T-helper 2 cell treated with Interferon-gamma antibody and Interleukin-4, amounts not matched to agents 5 μg/mL and 100 μg/mL, for 36 hours (primary cell): ENCODE data around the gene NPHS1.

ENCODE experiments used
- DNase-seq: peaks from one replicate; pipeline ENCODE4 v3.0.0; 2021; ENCODE audit warnings: low spot score
- H3K27ac Mint-ChIP-seq: one replicate; pipeline ENCODE4 v1.8.0; 2021; ENCODE audit warnings: mild to moderate bottlenecking, mixed read lengths
- H3K27me3 Mint-ChIP-seq: one replicate; pipeline ENCODE4 v1.8.0; 2021; ENCODE audit warnings: low read depth, mixed read lengths
- H3K36me3 Mint-ChIP-seq: one replicate; pipeline ENCODE4 v1.8.0; 2021; ENCODE audit warnings: low read depth, mixed read lengths
- H3K4me1 Mint-ChIP-seq: one replicate; pipeline ENCODE4 v1.8.0; 2021; ENCODE audit warnings: low read depth, mixed read lengths
- H3K4me3 Mint-ChIP-seq: one replicate; pipeline ENCODE4 v1.8.0; 2022; ENCODE audit warnings: mild to moderate bottlenecking, moderate library complexity, mixed read lengths
- H3K9me3 Mint-ChIP-seq: one replicate; pipeline ENCODE4 v1.8.0; 2021; ENCODE audit warnings: mixed read lengths

Gene NPHS1

DNA sequence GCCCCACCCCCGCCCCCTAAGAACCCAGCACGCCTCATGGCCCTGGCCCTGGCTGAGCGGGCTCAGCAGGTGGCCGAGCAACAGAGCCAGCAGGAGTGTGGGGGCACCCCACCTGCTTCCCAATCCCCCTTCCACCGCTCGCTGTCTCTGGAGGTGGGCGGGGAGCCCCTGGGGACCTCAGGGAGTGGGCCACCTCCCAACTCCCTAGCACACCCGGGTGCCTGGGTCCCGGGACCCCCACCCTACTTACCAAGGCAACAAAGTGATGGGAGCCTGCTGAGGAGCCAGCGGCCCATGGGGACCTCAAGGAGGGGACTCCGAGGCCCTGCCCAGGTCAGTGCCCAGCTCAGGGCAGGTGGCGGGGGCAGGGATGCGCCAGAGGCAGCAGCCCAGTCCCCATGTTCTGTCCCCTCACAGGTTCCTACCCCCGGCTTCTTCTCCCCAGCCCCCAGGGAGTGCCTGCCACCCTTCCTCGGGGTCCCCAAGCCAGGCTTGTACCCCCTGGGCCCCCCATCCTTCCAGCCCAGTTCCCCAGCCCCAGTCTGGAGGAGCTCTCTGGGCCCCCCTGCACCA lies 65.0 kb downstream of the NPHS1 start:
- H3K36me3 Mint-ChIP-seq = peaks cover 8% of the 10 kb centered on the region

DNA sequence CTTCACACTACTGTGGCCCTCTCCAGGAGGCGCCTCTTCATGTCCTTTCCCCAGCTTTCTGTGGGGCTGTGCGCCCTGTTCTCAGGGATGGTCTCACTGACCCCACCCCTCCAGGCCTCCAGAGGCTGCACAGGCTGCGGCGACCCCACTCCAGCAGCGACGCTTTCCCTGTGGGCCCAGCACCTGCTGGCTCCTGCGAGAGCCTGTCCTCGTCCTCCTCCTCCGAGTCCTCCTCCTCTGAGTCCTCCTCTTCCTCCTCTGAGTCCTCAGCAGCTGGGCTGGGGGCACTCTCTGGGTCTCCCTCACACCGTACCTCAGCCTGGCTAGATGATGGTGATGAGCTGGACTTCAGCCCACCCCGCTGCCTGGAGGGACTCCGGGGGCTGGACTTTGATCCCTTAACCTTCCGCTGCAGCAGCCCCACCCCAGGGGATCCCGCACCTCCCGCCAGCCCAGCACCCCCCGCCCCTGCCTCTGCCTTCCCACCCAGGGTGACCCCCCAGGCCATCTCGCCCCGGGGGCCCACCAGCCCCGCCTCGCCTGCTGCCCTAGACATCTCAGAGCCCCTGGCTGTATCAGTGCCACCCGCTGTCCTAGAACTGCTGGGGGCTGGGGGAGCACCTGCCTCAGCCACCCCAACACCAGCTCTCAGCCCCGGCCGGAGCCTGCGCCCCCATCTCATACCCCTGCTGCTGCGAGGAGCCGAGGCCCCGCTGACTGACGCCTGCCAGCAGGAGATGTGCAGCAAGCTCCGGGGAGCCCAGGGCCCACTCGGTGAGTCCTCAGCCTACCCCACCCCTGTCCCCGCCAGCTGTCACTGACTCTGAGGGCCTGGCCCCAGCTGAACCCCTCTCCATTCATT lies 65.8 kb downstream of the NPHS1 start:
- Mint-ChIP-seq H3K36me3 (peaks cover 8% of the 10 kb centered on the region), H3K9me3 (no peaks in the 10 kb centered on the region), H3K27ac (no peak overlapping the region), H3K4me1 (peaks cover 1% of the 10 kb centered on the region), H3K4me3 (no peak overlapping the region), H3K27me3 (no peaks in the 10 kb centered on the region)
- no peak for DNase-seq

More for the DNA sequence above, 65.0 kb downstream of the NPHS1 start:
- no peak overlapping the region for H3K4me3 Mint-ChIP-seq
- no peak overlapping the region for H3K27ac Mint-ChIP-seq
- no peaks in the 10 kb centered on the region for H3K9me3 Mint-ChIP-seq
- DNase-seq = no peak
- no peaks in the 10 kb centered on the region for H3K27me3 Mint-ChIP-seq
- H3K4me1 Mint-ChIP-seq = peaks cover 1% of the 10 kb centered on the region

DNA sequence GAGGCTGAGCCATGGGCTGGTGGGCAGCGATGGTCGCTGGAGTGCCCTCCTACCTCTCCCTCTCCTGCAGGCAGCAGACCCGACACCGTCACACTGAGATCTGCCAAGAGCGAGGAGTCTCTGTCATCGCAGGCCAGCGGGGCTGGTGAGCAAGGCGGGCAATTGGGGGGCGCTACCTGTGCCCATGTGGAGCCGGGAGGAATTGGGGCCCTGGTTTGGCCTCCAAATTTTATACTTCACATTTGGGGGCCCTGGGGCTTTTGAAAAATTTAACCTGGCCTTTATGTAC lies 67.0 kb downstream of the NPHS1 start:
- no peaks in the 10 kb centered on the region for H3K9me3 Mint-ChIP-seq
- H3K4me1 Mint-ChIP-seq = peaks cover 1% of the 10 kb centered on the region
- H3K27me3 Mint-ChIP-seq = no peaks in the 10 kb centered on the region
- peaks cover 10% of the 10 kb centered on the region for H3K36me3 Mint-ChIP-seq
- no peak for DNase-seq
- no peak overlapping the region for H3K27ac Mint-ChIP-seq
- no peak overlapping the region for H3K4me3 Mint-ChIP-seq

DNA sequence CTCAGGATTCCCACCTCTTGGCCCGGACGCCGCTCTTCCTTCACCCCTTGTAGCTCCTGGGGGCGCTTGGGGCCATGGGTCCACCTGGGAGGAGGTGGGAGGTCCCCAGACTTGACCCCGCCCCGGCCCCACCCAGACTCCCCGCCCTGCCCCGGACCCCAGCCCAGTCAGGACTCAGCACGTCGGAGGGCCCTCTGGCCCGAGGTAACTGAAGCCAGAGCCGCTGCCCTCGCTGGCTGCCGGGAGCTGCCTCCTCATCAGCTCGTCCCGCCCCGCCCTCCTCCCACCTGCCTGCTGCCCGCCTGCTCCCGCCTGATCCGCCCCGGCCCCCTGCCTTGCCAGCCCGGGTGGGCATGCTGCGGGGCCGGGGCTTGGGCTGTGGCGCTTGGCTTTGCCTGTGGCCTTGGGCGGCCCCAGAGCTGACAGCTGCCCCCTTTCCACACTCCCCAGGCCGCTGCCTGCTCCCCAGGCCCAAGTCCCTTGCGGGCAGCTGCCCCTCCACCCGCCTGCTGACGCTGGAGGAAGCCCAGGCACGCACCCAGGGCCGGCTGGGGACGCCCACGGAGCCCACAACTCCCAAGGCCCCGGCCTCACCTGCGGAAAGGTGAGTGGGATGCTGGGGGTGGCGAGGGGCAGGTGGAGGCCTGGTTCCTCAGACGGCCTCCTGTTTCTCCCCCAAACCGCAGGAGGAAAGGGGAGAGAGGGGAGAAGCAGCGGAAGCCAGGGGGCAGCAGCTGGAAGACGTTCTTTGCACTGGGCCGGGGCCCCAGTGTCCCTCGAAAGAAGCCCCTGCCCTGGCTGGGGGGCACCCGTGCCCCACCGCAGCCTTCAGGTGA lies 67.6 kb downstream of the NPHS1 start:
- Mint-ChIP-seq H3K4me1 (peaks cover 1% of the 10 kb centered on the region), H3K36me3 (peaks cover 10% of the 10 kb centered on the region), H3K9me3 (no peaks in the 10 kb centered on the region), H3K4me3 (no peak overlapping the region), H3K27ac (no peak overlapping the region), H3K27me3 (no peaks in the 10 kb centered on the region)
- DNase-seq = no peak

DNA sequence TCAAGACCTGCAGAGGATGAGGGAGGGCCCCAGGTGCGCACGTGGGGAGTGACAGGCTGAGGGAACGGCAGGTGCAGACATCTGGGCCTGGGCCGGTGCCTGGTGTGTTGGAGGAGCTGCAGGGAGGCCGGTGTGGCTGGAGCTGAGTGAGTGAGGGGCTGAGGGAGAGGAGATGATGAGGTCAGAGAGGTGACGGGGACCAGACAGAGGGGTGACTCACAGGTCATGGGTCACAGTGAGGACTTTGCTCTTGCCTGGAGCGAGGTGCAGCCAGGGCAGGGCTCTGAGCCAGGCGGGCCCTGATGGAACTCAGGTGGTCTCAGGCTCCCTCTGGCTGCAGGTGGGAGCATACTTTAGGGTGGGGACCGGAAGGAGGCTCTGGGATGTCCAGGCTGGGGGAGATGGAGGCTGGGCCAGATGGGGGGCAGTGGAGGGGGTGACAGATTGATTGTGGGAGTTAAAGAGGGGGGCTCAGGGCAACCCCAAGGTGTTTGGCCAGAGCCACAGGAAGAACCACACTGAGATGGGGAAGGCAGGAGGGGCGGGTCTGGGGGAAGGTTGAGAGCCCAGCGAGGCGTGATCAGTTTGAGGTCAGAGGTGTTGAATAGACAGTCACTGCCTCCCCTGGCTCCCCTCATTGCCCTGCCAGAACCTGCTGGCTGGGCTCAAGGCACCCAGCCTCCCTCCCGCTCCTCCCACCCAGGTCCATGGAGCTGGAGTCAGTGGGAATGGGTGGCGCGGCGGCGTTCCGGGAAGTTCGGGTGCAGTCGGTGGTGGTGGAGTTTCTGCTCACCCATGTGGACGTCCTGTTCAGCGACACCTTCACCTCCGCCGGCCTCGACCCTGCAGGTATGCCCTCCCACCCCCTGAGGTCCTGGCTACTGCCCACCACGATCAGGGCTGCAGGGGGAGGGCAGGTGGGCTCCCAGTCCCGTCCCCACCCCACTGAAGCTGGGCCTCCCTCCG lies 68.6 kb downstream of the NPHS1 start:
- Mint-ChIP-seq H3K27ac (no peak overlapping the region), H3K27me3 (no peaks in the 10 kb centered on the region)
- no peak for DNase-seq

DNA sequence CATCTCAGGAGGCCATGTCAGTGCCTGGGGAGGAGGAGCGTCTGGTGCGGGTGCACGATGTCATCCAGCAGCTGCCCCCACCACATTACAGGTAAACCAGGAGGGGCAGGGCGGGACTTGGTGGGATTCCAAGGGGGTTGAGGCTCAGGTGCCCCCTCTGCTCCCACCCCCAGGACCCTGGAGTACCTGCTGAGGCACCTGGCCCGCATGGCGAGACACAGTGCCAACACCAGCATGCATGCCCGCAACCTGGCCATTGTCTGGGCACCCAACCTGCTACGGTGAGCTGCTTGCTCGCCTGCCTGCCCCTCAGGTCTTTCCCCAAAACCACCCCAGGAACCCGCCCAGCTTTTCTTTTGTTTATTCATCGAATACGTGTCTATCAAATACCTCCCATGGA lies 69.7 kb downstream of the NPHS1 start:
- Mint-ChIP-seq H3K36me3 (peaks cover 20% of the 10 kb centered on the region), H3K4me3 (no peak overlapping the region), H3K4me1 (peaks cover 1% of the 10 kb centered on the region), H3K27ac (no peak overlapping the region), H3K9me3 (no peaks in the 10 kb centered on the region), H3K27me3 (no peaks in the 10 kb centered on the region)
- DNase-seq = no peak

More for the DNA sequence above, 68.6 kb downstream of the NPHS1 start:
- Mint-ChIP-seq H3K36me3 (peaks cover 16% of the 10 kb centered on the region), H3K4me1 (peaks cover 1% of the 10 kb centered on the region), H3K9me3 (no peaks in the 10 kb centered on the region), H3K4me3 (no peak overlapping the region)

DNA sequence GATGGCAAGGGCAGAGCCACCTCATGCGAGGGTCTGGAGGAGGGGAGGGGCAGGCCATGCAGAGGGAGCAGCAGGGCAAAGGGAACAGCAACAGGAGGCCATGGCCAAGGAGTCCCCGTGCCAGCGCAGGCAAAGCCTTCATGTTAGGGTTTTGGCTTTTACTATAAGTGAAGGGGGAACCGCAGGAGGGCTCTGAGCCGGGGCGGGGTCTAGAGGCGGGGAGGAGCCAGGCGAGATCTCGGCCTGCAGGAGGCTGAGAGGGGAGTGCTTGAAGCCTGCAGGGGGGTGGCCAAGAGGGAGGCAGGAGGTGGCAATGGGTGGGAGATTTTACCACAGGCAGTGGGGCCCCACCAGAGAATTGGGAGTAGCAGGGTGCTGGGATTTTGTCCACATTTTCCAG lies 70.7 kb downstream of the NPHS1 start:
- no peaks in the 10 kb centered on the region for H3K27me3 Mint-ChIP-seq
- H3K27ac Mint-ChIP-seq = no peak overlapping the region
- H3K9me3 Mint-ChIP-seq = no peaks in the 10 kb centered on the region
- H3K4me1 Mint-ChIP-seq = peaks cover 5% of the 10 kb centered on the region
- H3K4me3 Mint-ChIP-seq = no peak overlapping the region
- peaks cover 24% of the 10 kb centered on the region for H3K36me3 Mint-ChIP-seq
- no peak for DNase-seq

DNA sequence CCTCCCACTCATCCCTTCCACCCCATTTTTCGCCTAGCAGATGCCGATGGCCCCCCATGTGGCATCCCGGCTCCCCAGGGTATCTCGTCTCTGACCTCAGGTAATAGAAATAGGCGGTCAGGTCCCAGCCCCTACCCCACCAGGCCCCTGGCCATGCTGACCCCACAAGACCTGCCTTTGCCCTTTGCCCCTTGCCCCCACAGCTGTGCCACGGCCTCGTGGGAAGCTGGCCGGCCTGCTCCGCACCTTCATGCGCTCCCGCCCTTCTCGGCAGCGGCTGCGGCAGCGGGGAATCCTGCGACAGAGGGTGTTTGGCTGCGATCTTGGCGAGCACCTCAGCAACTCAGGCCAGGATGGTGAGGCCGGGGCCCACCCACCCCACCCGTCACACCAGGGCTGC lies 71.6 kb downstream of the NPHS1 start:
- Mint-ChIP-seq H3K9me3 (no peaks in the 10 kb centered on the region), H3K27me3 (no peaks in the 10 kb centered on the region), H3K4me1 (peaks cover 12% of the 10 kb centered on the region), H3K27ac (no peak overlapping the region), H3K36me3 (peaks cover 24% of the 10 kb centered on the region), H3K4me3 (no peak overlapping the region)
- DNase-seq = no peak

DNA sequence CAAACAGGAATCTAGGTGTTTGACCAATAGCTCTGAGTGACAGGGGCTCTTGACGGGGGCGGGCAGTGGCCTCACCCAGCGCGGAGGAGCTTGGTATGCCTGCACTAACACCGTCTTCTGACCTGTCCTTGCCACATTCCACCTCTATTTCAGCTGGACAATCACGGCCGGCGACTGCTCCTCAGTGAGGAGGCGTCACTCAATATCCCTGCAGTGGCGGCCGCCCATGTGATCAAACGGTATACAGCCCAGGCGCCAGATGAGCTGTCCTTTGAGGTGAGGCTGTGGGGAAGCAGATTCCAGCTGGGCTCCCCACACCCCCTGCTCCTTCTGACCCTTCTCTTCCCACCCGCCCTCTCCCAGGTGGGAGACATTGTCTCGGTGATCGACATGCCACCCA lies 72.2 kb downstream of the NPHS1 start:
- Mint-ChIP-seq H3K4me1 (peaks cover 12% of the 10 kb centered on the region), H3K27ac (no peak overlapping the region), H3K9me3 (no peaks in the 10 kb centered on the region), H3K36me3 (peaks cover 24% of the 10 kb centered on the region), H3K27me3 (no peaks in the 10 kb centered on the region), H3K4me3 (no peak overlapping the region)
- no peak for DNase-seq

DNA sequence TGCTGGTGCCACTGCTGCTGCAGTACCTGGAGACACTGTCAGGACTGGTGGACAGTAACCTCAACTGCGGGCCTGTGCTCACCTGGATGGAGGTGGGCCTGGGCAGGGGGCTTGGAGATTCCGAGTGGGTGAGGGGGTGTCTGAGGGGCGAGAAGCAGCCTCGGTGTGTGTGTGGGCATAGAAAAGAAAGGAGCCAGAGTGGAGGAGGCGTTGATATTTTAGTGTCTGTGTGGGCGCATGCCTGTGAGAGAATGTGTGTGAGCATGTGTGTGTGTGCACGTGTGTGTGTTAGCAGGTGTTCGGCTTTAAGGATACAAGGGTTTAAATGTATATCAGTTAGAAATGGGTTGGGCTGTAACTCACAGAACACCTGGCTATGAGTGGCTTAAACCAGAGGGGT lies 73.3 kb downstream of the NPHS1 start:
- no peaks in the 10 kb centered on the region for H3K27me3 Mint-ChIP-seq
- H3K27ac Mint-ChIP-seq = no peak overlapping the region
- no peak for DNase-seq
- peaks cover 24% of the 10 kb centered on the region for H3K36me3 Mint-ChIP-seq
- H3K9me3 Mint-ChIP-seq = no peaks in the 10 kb centered on the region
- no peak overlapping the region for H3K4me3 Mint-ChIP-seq
- H3K4me1 Mint-ChIP-seq = peaks cover 19% of the 10 kb centered on the region

DNA sequence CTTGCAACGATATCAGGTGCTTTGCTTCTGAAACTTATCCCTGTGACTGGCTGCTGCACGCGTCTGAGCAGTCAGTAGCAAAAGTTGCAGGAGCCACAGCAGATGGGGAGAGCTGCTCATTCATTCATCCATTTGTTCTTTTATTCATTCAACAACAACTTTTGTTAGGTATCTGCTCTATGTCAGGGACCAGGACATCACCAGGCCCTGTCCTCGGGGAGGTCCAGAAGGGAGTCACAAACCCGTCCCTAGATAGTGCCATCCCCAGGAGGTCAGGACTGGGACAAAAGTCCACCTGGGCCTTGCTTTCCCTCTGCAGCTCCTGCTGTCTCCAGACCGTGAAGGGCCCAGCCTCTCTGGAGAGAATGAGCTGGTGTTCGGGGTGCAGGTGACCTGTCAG lies 74.3 kb downstream of the NPHS1 start:
- Mint-ChIP-seq H3K9me3 (no peaks in the 10 kb centered on the region), H3K36me3 (peaks cover 18% of the 10 kb centered on the region), H3K4me1 (peaks cover 18% of the 10 kb centered on the region), H3K27ac (no peak overlapping the region), H3K27me3 (no peaks in the 10 kb centered on the region), H3K4me3 (peak overlapping the region; percentile 26)
- DNase-seq = no peak

DNA sequence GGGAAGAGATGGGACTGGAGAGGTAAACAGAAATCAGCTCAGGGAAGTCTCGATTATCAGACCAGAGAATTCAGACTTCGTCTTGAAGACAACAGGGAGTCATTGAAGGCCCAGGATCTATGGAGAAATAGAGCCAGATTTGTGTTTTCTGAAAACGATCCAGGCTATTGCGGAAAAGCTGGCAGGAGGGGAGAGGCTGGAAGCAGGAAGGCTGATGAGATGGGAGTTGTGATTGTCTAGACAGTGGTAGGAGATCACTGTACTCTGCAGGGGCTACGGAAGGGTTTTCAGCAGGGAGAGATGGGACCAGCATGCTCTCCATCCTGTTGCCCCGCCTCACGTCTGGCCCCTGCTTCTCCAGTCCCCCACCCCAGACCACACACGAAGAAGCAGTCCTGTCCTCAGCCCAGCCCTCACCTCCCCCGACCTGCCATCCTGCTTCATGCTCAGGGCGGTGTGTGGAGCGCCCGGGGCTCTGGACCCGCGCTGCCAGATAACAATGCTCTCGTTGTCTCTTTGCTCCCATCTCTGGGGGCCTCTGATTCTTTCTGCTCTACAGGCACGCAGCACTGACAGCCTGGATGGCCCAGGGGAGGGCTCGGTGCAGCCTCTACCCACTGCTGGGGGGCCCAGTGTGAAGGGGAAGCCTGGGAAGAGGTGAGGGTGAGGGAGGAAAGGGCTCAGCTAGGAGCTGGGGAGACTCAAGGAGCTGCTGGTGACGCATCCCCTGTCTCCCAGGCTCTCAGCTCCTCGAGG lies 75.0 kb downstream of the NPHS1 start:
- no peaks in the 10 kb centered on the region for H3K9me3 Mint-ChIP-seq
- H3K27me3 Mint-ChIP-seq = no peaks in the 10 kb centered on the region
- H3K4me3 Mint-ChIP-seq = peak overlapping the region; percentile 88
- H3K36me3 Mint-ChIP-seq = peaks cover 16% of the 10 kb centered on the region
- H3K27ac Mint-ChIP-seq = no peak overlapping the region
- no peak for DNase-seq
- H3K4me1 Mint-ChIP-seq = peaks cover 18% of the 10 kb centered on the region
